Stimulated activated naive CD4-positive, alpha-beta T cell treated with Interleukin-2 at 50 U/mL for 16 hours (primary cell): Measurements from ENCODE around the gene DYNLRB1.
"Not testable (repeated sequence)": the region's sequence is repeated elsewhere in the genome, so short reads cannot be mapped to it uniquely, and the experiment has no call there.

Experiments used
- DNase-seq: peaks from one replicate; lab custom pipeline; 2025; lab: John Stamatoyannopoulos, UW

DYNLRB1 gene

GRCh38 chr20:34516247-34517113 is at the start of gene DYNLRB1:
TSS of gene DYNLRB1 (plus strand) at chr20:34516422. CDS start at chr20:34516459, 37 bp downstream.
- DNase-seq, result peak; percentile 93

- DNase-seq, result no peak
Observed at GRCh38 chr20:34468951-34469350, 47.3 kb upstream of the DYNLRB1 start.

- no peak for DNase-seq
Observed at GRCh38 chr20:34472246-34472925, 43.8 kb upstream of the DYNLRB1 start.

GRCh38 chr20:34473262-34473883 is 42.8 kb upstream of the DYNLRB1 start:
- no peak for DNase-seq

- DNase-seq, result no peak
Observed at GRCh38 chr20:34475979-34476736, 40.1 kb upstream of the DYNLRB1 start.

GRCh38 chr20:34479627-34480026 is 36.6 kb upstream of the DYNLRB1 start:
- DNase-seq, result no peak

GRCh38 chr20:34482154-34482553 is 34.1 kb upstream of the DYNLRB1 start:
- not testable (repeated sequence) for DNase-seq

GRCh38 chr20:34483585-34484220 is 32.5 kb upstream of the DYNLRB1 start:
- DNase-seq, result not testable (repeated sequence)

- DNase-seq, result no peak
Observed at GRCh38 chr20:34485068-34485634, 31.1 kb upstream of the DYNLRB1 start.

GRCh38 chr20:34491226-34491931 is 24.8 kb upstream of the DYNLRB1 start:
- no peak for DNase-seq

- no peak for DNase-seq
Observed at GRCh38 chr20:34491932-34492509, 24.2 kb upstream of the DYNLRB1 start.

- DNase-seq, result no peak
Observed at GRCh38 chr20:34493646-34494045, 22.6 kb upstream of the DYNLRB1 start.

- no peak for DNase-seq
Observed at GRCh38 chr20:34495307-34495706, 20.9 kb upstream of the DYNLRB1 start.

- no peak for DNase-seq
Observed at GRCh38 chr20:34495916-34496315, 20.3 kb upstream of the DYNLRB1 start.

GRCh38 chr20:34497596-34497995 is 18.6 kb upstream of the DYNLRB1 start:
- DNase-seq, result not testable (repeated sequence)

GRCh38 chr20:34500823-34501222 is 15.4 kb upstream of the DYNLRB1 start:
- DNase-seq, result no peak

- no peak for DNase-seq
Observed at GRCh38 chr20:34506480-34506879, 9.7 kb upstream of the DYNLRB1 start.

GRCh38 chr20:34507702-34508413 is 8.4 kb upstream of the DYNLRB1 start:
- no peak for DNase-seq

GRCh38 chr20:34510575-34510974 is 5.6 kb upstream of the DYNLRB1 start:
- no peak for DNase-seq

- DNase-seq, result no peak
Observed at GRCh38 chr20:34511891-34512265, 4.3 kb upstream of the DYNLRB1 start.
